Thyroid gland (tissue), 4 donors: ENCODE measurements around the gene PARP16.
"Not testable (repeated sequence)": the region's sequence is repeated elsewhere in the genome, so short reads cannot be mapped to it uniquely, and the experiment has no call there.

Source experiments
- POLR2A ChIP-seq, 2 donors: fragments of 450-650 bp; IDR thresholded peaks; one replicate each; pipeline ENCODE4 v1.6.1; 2017; ENCODE audit warnings: antibody characterized with exemption in 2 of 2, mild to moderate bottlenecking in 2 of 2, moderate library complexity in 1 of 2
- TF ChIP-seq, protein P1 (sequence below), 6 experiments: fragments of 200-600 bp in 3 of 6; fragments of 450-650 bp in 3 of 6; sonication (generic) in 3 of 6; IDR thresholded peaks; one replicate each; pipeline ENCODE4 v1.5.1; 2016 to 2019; ENCODE audit warnings: antibody characterized with exemption in 6 of 6, mild to moderate bottlenecking in 2 of 6, inconsistent platforms in 1 of 6, moderate library complexity in 1 of 6

DNA sequence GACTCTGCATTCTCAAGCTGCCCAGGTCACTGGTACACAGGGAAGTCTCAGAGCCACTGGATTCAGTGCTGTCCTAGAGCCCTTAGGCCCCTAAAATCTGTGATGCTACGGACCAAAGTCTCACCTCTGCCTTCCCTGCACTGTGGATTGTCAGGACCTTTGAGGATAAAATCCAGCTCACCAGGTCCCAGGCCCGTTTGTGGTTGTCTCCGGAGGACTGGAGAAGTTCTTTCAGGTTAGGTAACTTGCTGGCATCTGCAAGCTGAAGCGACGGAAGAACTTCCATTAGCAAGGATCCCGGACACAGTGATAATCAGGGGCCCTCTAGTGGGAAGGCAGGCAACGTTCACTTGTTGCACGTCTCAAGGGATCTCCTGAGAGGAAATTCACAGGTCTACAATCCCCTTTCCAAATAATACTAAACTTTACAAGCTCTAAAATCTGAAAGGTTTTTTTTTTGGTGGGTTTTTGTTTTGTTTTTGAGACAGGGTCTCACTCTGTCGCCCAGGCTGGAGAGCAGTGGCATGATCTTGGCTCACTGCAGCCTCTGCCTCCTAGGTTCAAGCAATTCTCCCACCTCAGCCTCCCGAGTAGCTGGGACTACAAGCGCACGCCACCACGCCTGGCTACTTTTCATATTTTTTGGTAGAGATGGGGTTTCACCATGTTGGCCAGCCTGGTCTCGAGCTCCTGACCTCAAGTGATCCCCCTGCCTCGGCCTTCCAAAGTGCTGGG, 15.7 kb downstream of the PARP16 start:
- TF ChIP-seq, protein P1, sequence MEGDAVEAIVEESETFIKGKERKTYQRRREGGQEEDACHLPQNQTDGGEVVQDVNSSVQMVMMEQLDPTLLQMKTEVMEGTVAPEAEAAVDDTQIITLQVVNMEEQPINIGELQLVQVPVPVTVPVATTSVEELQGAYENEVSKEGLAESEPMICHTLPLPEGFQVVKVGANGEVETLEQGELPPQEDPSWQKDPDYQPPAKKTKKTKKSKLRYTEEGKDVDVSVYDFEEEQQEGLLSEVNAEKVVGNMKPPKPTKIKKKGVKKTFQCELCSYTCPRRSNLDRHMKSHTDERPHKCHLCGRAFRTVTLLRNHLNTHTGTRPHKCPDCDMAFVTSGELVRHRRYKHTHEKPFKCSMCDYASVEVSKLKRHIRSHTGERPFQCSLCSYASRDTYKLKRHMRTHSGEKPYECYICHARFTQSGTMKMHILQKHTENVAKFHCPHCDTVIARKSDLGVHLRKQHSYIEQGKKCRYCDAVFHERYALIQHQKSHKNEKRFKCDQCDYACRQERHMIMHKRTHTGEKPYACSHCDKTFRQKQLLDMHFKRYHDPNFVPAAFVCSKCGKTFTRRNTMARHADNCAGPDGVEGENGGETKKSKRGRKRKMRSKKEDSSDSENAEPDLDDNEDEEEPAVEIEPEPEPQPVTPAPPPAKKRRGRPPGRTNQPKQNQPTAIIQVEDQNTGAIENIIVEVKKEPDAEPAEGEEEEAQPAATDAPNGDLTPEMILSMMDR (IDR thresholded peaks at IDR 0.05) = peak; percentile 59 to 86 (median 82)
- not testable (repeated sequence) for TF ChIP-seq POLR2A (IDR thresholded peaks at IDR 0.05)
